ENCODE results near the gene KLHL7.

Gene KLHL7

GRCh38 chr7:23205909-23206767 lies 100.6 kb downstream of the KLHL7 start:
- no peaks in the 10 kb centered on the region for H3K9me3 ChIP-seq (ENCODE audit: control insufficient read depth, insufficient read depth, low read length)
- H3K4me1 ChIP-seq (ENCODE audit: insufficient read depth, low read length), result no peaks in the 10 kb centered on the region
- H3K36me3 ChIP-seq (ENCODE audit: insufficient read depth, low read length), result peaks cover 6% of the 10 kb centered on the region; the same call in 1 of the 2 replicates
- H3K9ac ChIP-seq (ENCODE audit: low read depth, low read length), result no peak overlapping the region

GRCh38 chr7:23207021-23207420 lies 101.4 kb downstream of the KLHL7 start:
- Histone ChIP-seq H3K36me3 (ENCODE audit: insufficient read depth, low read length) (no peaks in the 10 kb centered on the region), H3K4me1 (ENCODE audit: insufficient read depth, low read length) (no peaks in the 10 kb centered on the region), H3K9me3 (ENCODE audit: control insufficient read depth, insufficient read depth, low read length) (no peaks in the 10 kb centered on the region), H3K9ac (ENCODE audit: low read depth, low read length) (no peak overlapping the region)

- H3K9ac ChIP-seq (ENCODE audit: low read depth, low read length), result no peak overlapping the region
- no peaks in the 10 kb centered on the region for H3K4me1 ChIP-seq (ENCODE audit: insufficient read depth, low read length)
- H3K36me3 ChIP-seq (ENCODE audit: insufficient read depth, low read length), result no peaks in the 10 kb centered on the region
- no peaks in the 10 kb centered on the region for H3K9me3 ChIP-seq (ENCODE audit: control insufficient read depth, insufficient read depth, low read length)
These were observed 102.3 kb downstream of the KLHL7 start for GRCh38 chr7:23207884-23208283.

- H3K9me3 ChIP-seq (ENCODE audit: control insufficient read depth, insufficient read depth, low read length), result no peaks in the 10 kb centered on the region
- H3K4me1 ChIP-seq (ENCODE audit: insufficient read depth, low read length), result no peaks in the 10 kb centered on the region
- H3K9ac ChIP-seq (ENCODE audit: low read depth, low read length), result no peak overlapping the region
- H3K36me3 ChIP-seq (ENCODE audit: insufficient read depth, low read length), result no peaks in the 10 kb centered on the region
These were observed 102.7 kb downstream of the KLHL7 start for GRCh38 chr7:23208316-23208715.

GRCh38 chr7:23210506-23210905 lies 104.9 kb downstream of the KLHL7 start:
- Histone ChIP-seq H3K4me1 (ENCODE audit: insufficient read depth, low read length) (no peaks in the 10 kb centered on the region), H3K36me3 (ENCODE audit: insufficient read depth, low read length) (no peaks in the 10 kb centered on the region), H3K9ac (ENCODE audit: low read depth, low read length) (no peak overlapping the region), H3K9me3 (ENCODE audit: control insufficient read depth, insufficient read depth, low read length) (no peaks in the 10 kb centered on the region)

- Histone ChIP-seq H3K36me3 (ENCODE audit: insufficient read depth, low read length) (no peaks in the 10 kb centered on the region), H3K9me3 (ENCODE audit: control insufficient read depth, insufficient read depth, low read length) (no peaks in the 10 kb centered on the region), H3K9ac (ENCODE audit: low read depth, low read length) (no peak overlapping the region), H3K4me1 (ENCODE audit: insufficient read depth, low read length) (no peaks in the 10 kb centered on the region)
These were observed 106.0 kb downstream of the KLHL7 start for GRCh38 chr7:23211589-23211988.

- no peaks in the 10 kb centered on the region for H3K36me3 ChIP-seq (ENCODE audit: insufficient read depth, low read length)
- H3K9ac ChIP-seq (ENCODE audit: low read depth, low read length), result no peak overlapping the region
- H3K4me1 ChIP-seq (ENCODE audit: insufficient read depth, low read length), result no peaks in the 10 kb centered on the region
- H3K9me3 ChIP-seq (ENCODE audit: control insufficient read depth, insufficient read depth, low read length), result no peaks in the 10 kb centered on the region
These were observed 106.8 kb downstream of the KLHL7 start for GRCh38 chr7:23212395-23212794.

- Histone ChIP-seq H3K36me3 (ENCODE audit: insufficient read depth, low read length) (no peaks in the 10 kb centered on the region), H3K9ac (ENCODE audit: low read depth, low read length) (no peak overlapping the region), H3K4me1 (ENCODE audit: insufficient read depth, low read length) (no peaks in the 10 kb centered on the region), H3K9me3 (ENCODE audit: control insufficient read depth, insufficient read depth, low read length) (no peaks in the 10 kb centered on the region)
These were observed 107.3 kb downstream of the KLHL7 start for GRCh38 chr7:23212841-23213240.

GRCh38 chr7:23213755-23214154 lies 108.2 kb downstream of the KLHL7 start:
- no peaks in the 10 kb centered on the region for H3K9me3 ChIP-seq (ENCODE audit: control insufficient read depth, insufficient read depth, low read length)
- no peaks in the 10 kb centered on the region for H3K36me3 ChIP-seq (ENCODE audit: insufficient read depth, low read length)
- no peak overlapping the region for H3K9ac ChIP-seq (ENCODE audit: low read depth, low read length)
- no peaks in the 10 kb centered on the region for H3K4me1 ChIP-seq (ENCODE audit: insufficient read depth, low read length)

- H3K36me3 ChIP-seq (ENCODE audit: insufficient read depth, low read length), result no peaks in the 10 kb centered on the region
- H3K4me1 ChIP-seq (ENCODE audit: insufficient read depth, low read length), result no peaks in the 10 kb centered on the region
- no peak overlapping the region for H3K9ac ChIP-seq (ENCODE audit: low read depth, low read length)
- no peaks in the 10 kb centered on the region for H3K9me3 ChIP-seq (ENCODE audit: control insufficient read depth, insufficient read depth, low read length)
These were observed 108.8 kb downstream of the KLHL7 start for GRCh38 chr7:23214423-23214822.

GRCh38 chr7:23214938-23215337 lies 109.4 kb downstream of the KLHL7 start:
- no peaks in the 10 kb centered on the region for H3K36me3 ChIP-seq (ENCODE audit: insufficient read depth, low read length)
- no peaks in the 10 kb centered on the region for H3K4me1 ChIP-seq (ENCODE audit: insufficient read depth, low read length)
- no peaks in the 10 kb centered on the region for H3K9me3 ChIP-seq (ENCODE audit: control insufficient read depth, insufficient read depth, low read length)
- no peak overlapping the region for H3K9ac ChIP-seq (ENCODE audit: low read depth, low read length)

GRCh38 chr7:23216021-23216420 lies 110.4 kb downstream of the KLHL7 start:
- Histone ChIP-seq H3K9ac (ENCODE audit: low read depth, low read length) (no peak overlapping the region), H3K4me1 (ENCODE audit: insufficient read depth, low read length) (peaks cover 7% of the 10 kb centered on the region)

GRCh38 chr7:23218196-23218595 lies 112.6 kb downstream of the KLHL7 start:
- Histone ChIP-seq H3K9ac (ENCODE audit: low read depth, low read length) (no peak overlapping the region), H3K4me1 (ENCODE audit: insufficient read depth, low read length) (peaks cover 8% of the 10 kb centered on the region), H3K36me3 (ENCODE audit: insufficient read depth, low read length) (no peaks in the 10 kb centered on the region), H3K9me3 (ENCODE audit: control insufficient read depth, insufficient read depth, low read length) (no peaks in the 10 kb centered on the region)

More at GRCh38 chr7:23216021-23216420, 110.4 kb downstream of the KLHL7 start:
- Histone ChIP-seq H3K9me3 (ENCODE audit: control insufficient read depth, insufficient read depth, low read length) (no peaks in the 10 kb centered on the region), H3K36me3 (ENCODE audit: insufficient read depth, low read length) (no peaks in the 10 kb centered on the region)

GRCh38 chr7:23220690-23221305 lies 115.2 kb downstream of the KLHL7 start:
- no peaks in the 10 kb centered on the region for H3K9me3 ChIP-seq (ENCODE audit: control insufficient read depth, insufficient read depth, low read length)
- no peak overlapping the region for H3K9ac ChIP-seq (ENCODE audit: low read depth, low read length)
- H3K4me1 ChIP-seq (ENCODE audit: insufficient read depth, low read length), result peaks cover 8% of the 10 kb centered on the region
- H3K36me3 ChIP-seq (ENCODE audit: insufficient read depth, low read length), result no peaks in the 10 kb centered on the region

- Histone ChIP-seq H3K36me3 (ENCODE audit: insufficient read depth, low read length) (no peaks in the 10 kb centered on the region), H3K9ac (ENCODE audit: low read depth, low read length) (no peak overlapping the region), H3K4me1 (ENCODE audit: insufficient read depth, low read length) (peaks cover 8% of the 10 kb centered on the region), H3K9me3 (ENCODE audit: control insufficient read depth, insufficient read depth, low read length) (no peaks in the 10 kb centered on the region)
These were observed 117.0 kb downstream of the KLHL7 start for GRCh38 chr7:23222439-23223030.
